Measurements from ENCODE around the gene ABCC8.

DNA sequence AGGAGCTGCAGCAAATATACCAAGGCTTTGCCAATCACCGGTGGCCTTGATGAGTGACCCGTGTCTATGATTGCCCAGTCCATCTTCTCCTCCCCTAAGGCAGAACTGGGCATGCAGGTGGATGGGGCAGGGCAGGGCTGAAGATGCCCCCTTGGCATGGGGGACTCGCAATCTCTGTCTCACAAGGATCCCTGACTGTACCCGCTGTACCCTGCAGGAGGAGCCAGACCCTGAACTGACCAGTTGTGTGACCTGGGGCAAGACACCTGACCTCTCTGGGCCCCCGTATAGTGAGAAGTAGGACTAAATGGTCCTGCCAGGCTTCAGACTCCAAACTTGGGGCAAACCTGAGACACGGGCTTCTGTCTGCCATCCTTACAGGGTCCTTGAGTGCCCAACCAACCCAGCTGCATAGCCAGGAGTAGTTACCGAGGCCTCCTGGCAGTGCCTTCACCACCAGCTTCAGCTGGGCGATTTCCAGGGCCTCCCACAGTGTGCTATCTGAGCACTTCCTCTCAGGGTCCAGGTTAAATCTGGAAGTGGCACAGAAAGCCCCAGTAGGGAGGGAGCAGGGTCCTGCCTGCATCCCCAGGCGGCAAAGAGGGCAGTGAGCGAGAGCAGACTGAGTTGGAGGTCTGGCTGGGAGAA lies 81.8 kb downstream of the ABCC8 start:
- TF ChIP-seq SNAI2 (CRISPR knock-in tag; IDR thresholded peaks at IDR 0.05) = no peak
- TF ChIP-seq, protein P1, sequence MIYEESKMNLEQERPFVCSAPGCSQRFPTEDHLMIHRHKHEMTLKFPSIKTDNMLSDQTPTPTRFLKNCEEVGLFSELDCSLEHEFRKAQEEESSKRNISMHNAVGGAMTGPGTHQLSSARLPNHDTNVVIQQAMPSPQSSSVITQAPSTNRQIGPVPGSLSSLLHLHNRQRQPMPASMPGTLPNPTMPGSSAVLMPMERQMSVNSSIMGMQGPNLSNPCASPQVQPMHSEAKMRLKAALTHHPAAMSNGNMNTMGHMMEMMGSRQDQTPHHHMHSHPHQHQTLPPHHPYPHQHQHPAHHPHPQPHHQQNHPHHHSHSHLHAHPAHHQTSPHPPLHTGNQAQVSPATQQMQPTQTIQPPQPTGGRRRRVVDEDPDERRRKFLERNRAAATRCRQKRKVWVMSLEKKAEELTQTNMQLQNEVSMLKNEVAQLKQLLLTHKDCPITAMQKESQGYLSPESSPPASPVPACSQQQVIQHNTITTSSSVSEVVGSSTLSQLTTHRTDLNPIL (CRISPR knock-in tag; IDR thresholded peaks at IDR 0.05; ENCODE audit: low read depth) = no peak
- no peak for TF ChIP-seq RARB (CRISPR knock-in tag; IDR thresholded peaks at IDR 0.05)
- TF ChIP-seq ZNF565 (CRISPR knock-in tag; conservative IDR thresholded peaks at IDR 0.05; ENCODE audit: low read depth) = no peak
- TF ChIP-seq ZFP3 (CRISPR knock-in tag; IDR thresholded peaks at IDR 0.05) = no peak
- no peak for TF ChIP-seq PATZ1 (CRISPR knock-in tag; IDR thresholded peaks at IDR 0.05; ENCODE audit: borderline replicate concordance)
- no peak for TF ChIP-seq ZFP30 (CRISPR knock-in tag; IDR thresholded peaks at IDR 0.05)
- no peak for TF ChIP-seq GLIS3 (CRISPR knock-in tag; IDR thresholded peaks at IDR 0.05)
- no peak for TF ChIP-seq ZNF70 (CRISPR knock-in tag; IDR thresholded peaks at IDR 0.05)
- TF ChIP-seq PPARA (CRISPR knock-in tag; IDR thresholded peaks at IDR 0.05; ENCODE audit: borderline replicate concordance) = no peak
- TF ChIP-seq TOX (CRISPR knock-in tag; IDR thresholded peaks at IDR 0.05; ENCODE audit: borderline replicate concordance) = no peak

All from SK-N-SH treated with all-trans-retinoic acid at 6 μM for 48 hours (cell line).